SK-N-MC (cell line): ENCODE measurements around the gene OGG1.

Source experiments
- DNase-seq: peaks from one replicate; pipeline ENCODE4 v3.0.0-alpha.2; 2011; ENCODE audit warnings: low read depth, low spot score
- H3K27ac ChIP-seq: fragments of 200-600 bp; sonication (generic); 2 replicates; pipeline ENCODE4 v1.5.1; 2016; ENCODE audit warnings: mixed run types
- H3K36me3 ChIP-seq: fragments of 200-600 bp; sonication (generic); 2 replicates; pipeline ENCODE4 v1.6.1; 2017; ENCODE audit warnings: antibody characterized with exemption, low read length, mixed read lengths; ENCODE audit not compliant: insufficient read depth
- H3K4me3 ChIP-seq: fragments of 200-600 bp; sonication (generic); 2 replicates; pipeline ENCODE4 v1.5.1; 2016
- H3K9ac ChIP-seq: fragments of 200-600 bp; sonication (generic); 2 replicates; pipeline ENCODE4 v1.8.0; 2017; ENCODE audit warnings: mixed run types, mixed read lengths; ENCODE audit not compliant: insufficient read length
- H3K9me3 ChIP-seq: fragments of 200-600 bp; sonication (generic); 2 replicates; pipeline ENCODE4 v1.6.1; 2017; ENCODE audit warnings: low read depth, mild to moderate bottlenecking, antibody characterized with exemption, low read length, moderate library complexity, mixed read lengths
- EZH2 ChIP-seq: fragments of 200-600 bp; sonication (generic); IDR thresholded peaks from one replicate; pipeline ENCODE4 v1.6.1; 2017; ENCODE audit warnings: antibody characterized with exemption
- FOXP2 ChIP-seq: optimal IDR thresholded peaks from 2 replicates; pipeline ENCODE3; 2011; ENCODE audit warnings: mild to moderate bottlenecking, moderate library complexity; ENCODE audit not compliant: insufficient read depth; ENCODE audit errors: extremely low read length, control extremely low read depth
- POLR2AphosphoS5 ChIP-seq: IDR thresholded peaks from 2 replicates; pipeline ENCODE4 v1.6.1; 2012; ENCODE audit warnings: mild to moderate bottlenecking, low read depth, low read length, borderline replicate concordance

The OGG1 gene

DNA sequence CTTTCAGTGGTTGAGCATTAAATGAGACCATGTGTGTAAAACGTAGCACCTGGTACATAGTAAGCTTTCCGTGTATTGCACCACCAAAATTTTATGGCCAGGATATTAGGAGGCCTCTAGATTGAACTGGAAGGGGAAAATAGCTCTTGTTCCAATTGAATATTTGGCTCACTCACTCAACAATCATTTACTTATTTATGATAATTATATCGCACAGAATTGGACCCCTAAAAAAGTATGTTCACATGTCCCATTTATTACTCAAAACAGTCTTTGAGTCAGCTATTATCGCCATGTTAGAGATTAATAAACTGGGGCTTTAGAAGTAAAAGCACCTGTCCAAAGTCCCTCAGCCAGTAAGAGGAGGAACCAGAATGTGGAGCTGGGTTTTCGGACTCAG lies 55.2 kb downstream of the OGG1 start:
- no peak overlapping the region for H3K9ac ChIP-seq
- TF ChIP-seq FOXP2 (no peak), EZH2 (no peak), POLR2AphosphoS5 (no peak)
- no peaks in the 10 kb centered on the region for H3K9me3 ChIP-seq
- DNase-seq = no peak
- H3K4me3 ChIP-seq = no peak overlapping the region
- H3K36me3 ChIP-seq = peaks cover 28% of the 10 kb centered on the region; the same call in 1 of the 2 replicates
- H3K27ac ChIP-seq = no peak overlapping the region

DNA sequence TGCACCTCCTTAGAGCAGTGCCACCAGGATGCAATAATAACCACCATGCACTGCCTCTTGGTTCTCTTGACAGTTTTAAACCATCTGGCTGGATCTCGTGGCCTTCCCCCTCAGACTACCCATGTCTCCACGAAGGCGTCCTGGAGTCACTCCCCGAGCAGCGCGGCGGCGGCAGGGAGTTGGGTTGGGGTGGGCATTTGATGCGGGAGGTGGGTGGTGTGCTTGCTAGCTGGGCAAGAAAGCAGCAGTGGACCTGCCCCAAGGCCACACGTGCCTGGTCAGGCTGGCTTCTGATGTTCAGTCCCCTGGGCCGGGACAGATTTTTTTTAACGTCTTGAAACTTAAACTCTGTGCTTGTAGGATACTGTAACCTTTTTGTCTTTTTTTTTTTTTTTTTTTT lies 56.4 kb downstream of the OGG1 start:
- Histone ChIP-seq H3K36me3 (peaks cover 23% of the 10 kb centered on the region; the same call in 1 of the 2 replicates), H3K27ac (no peak overlapping the region), H3K9ac (no peak overlapping the region), H3K4me3 (no peak overlapping the region), H3K9me3 (no peaks in the 10 kb centered on the region)
- no peak for TF ChIP-seq EZH2
- no peak for TF ChIP-seq POLR2AphosphoS5
- no peak for TF ChIP-seq FOXP2
- no peak for DNase-seq
